ENCODE data around the gene CYP2A6. TPM values are rescaled to one million over a fixed set of nuclear protein-coding genes. Genes with fewer than 3 reads are reported as not detected.
"Not testable (repeated sequence)": the region's sequence is repeated elsewhere in the genome, so short reads cannot be mapped to it uniquely, and the experiment has no call there.

CYP2A6 gene
- total RNA-seq, 2 donors from 2014 or later, result not detected

GRCh38 chr19:40811478-40812341, 38.5 kb downstream of the CYP2A6 start:
- H3K27ac Mint-ChIP-seq, result peak overlapping the region; percentile 78
- Histone ChIP-seq H3K27ac (ENCODE audit: low read depth, low read length) (no peak overlapping the region), H3K4me3 (ENCODE audit: low read length) (peak overlapping the region; percentile 69), H3K9ac (ENCODE audit: extremely low read depth, low read length, poor library complexity, severe bottlenecking) (no peak overlapping the region), H3K9me3 (ENCODE audit: control insufficient read depth, low read length) (no peaks in the 10 kb centered on the region), H3K36me3 (ENCODE audit: control insufficient read depth, insufficient read depth, low read length) (peaks cover 29% of the 10 kb centered on the region), H3K27me3 (ENCODE audit: control insufficient read depth, insufficient read depth, low read length, poor library complexity, severe bottlenecking) (no peaks in the 10 kb centered on the region), H3K4me1 (ENCODE audit: control insufficient read depth, insufficient read depth, low read length) (no peaks in the 10 kb centered on the region)
- DNase-seq, result peak; percentile 74
- 14 to 41% methylated on average over 6 to 27 of the region's 35 CpGs for WGBS, 2 experiments (ENCODE audit: insufficient coverage in 1 of 2, insufficient read length in 1 of 2)
- H3K4me3 Mint-ChIP-seq, result peak overlapping the region; percentile 67
- peaks cover 46% of the 10 kb centered on the region for H3K27me3 Mint-ChIP-seq (ENCODE audit: insufficient read depth)
- peaks cover 22% of the 10 kb centered on the region for H3K4me1 Mint-ChIP-seq
- no peaks in the 10 kb centered on the region for H3K9me3 Mint-ChIP-seq
- peaks cover 18% of the 10 kb centered on the region for H3K36me3 Mint-ChIP-seq (ENCODE audit: low read depth)
- peak; percentile 20 for TF ChIP-seq CTCF (conservative IDR thresholded peaks at IDR 0.05)

DNA sequence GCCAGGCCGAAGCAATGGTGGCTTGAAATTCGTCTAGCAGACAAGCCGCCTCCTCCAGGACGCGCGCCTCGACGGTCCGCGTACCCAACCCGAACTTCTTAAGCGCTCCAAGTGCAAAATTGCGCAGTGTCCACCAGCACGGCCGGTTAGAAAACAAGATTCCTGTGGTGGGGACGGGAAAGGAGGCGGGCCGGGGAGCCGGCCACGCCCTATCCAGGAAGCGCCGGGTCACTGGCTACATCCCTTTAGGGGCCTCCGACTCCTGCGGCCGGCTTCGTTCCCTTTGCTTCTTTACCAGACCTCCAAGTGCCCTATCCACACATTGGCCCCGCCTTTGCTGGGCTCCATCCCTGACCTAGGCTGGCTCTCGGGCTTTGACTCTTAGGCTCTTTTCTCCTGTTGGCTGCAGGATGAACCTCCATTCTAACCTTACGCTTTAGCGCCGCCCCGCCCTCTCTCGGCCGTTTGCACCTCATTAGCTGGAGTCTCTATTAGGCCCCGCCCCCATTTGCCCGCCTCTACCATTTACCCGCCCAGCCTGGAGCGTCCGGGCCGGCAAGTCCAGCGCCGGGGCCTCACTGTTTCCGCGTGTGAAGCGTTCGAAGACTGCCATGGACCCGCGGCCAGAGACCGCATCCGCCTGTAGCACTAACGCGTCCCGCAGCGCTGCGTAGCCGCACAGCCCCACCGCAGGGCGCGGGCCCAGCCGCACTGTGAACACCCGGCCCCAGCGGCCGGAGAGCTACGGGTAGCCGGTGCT, 39.4 kb downstream of the CYP2A6 start:
- H3K4me1 Mint-ChIP-seq, result peaks cover 29% of the 10 kb centered on the region
- peak; percentile 28 for TF ChIP-seq CTCF (conservative IDR thresholded peaks at IDR 0.05)
- peaks cover 19% of the 10 kb centered on the region for H3K36me3 Mint-ChIP-seq (ENCODE audit: low read depth)
- H3K9ac ChIP-seq (ENCODE audit: extremely low read depth, low read length, poor library complexity, severe bottlenecking), result peak overlapping the region; percentile 34
- peak overlapping the region; percentile 38 for H3K27ac ChIP-seq (ENCODE audit: low read depth, low read length)
- peak; percentile 94 for DNase-seq
- WGBS, 2 experiments (ENCODE audit: insufficient coverage in 1 of 2, insufficient read length in 1 of 2), result 3 to 4% methylated on average over 16 to 28 of the region's 65 CpGs
- H3K27me3 ChIP-seq (ENCODE audit: control insufficient read depth, insufficient read depth, low read length, poor library complexity, severe bottlenecking); H3K4me1 ChIP-seq (ENCODE audit: control insufficient read depth, insufficient read depth, low read length); H3K9me3 ChIP-seq (ENCODE audit: control insufficient read depth, low read length); H3K9me3 Mint-ChIP-seq: not testable (repeated sequence)
- H3K36me3 ChIP-seq (ENCODE audit: control insufficient read depth, insufficient read depth, low read length), result peaks cover 34% of the 10 kb centered on the region
- peak overlapping the region; percentile 98 for H3K27ac Mint-ChIP-seq
- peak overlapping the region; percentile 67 for H3K4me3 Mint-ChIP-seq
- peaks cover 39% of the 10 kb centered on the region for H3K27me3 Mint-ChIP-seq (ENCODE audit: insufficient read depth)
- peak overlapping the region; percentile 69 for H3K4me3 ChIP-seq (ENCODE audit: low read length)

DNA sequence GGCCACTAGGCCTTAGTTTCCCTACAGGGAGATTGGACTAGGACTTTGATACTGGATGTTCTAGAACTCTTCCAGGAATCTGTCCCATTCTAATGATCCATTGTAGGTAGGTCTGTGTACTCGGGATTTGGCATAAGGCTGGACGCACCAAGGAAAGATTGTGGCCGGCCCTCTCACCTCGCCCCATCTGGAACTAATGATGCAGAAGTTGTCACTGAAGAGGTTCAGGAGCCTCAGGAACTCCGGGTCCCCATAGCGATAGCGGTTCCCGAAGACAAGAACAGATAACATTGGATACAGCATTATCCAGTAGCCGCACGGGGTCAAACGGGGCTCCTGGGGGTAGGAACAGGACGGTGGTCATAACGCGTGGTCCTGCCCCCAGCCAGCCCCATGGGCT, 40.1 kb downstream of the CYP2A6 start:
- no peaks in the 10 kb centered on the region for H3K27me3 ChIP-seq (ENCODE audit: control insufficient read depth, insufficient read depth, low read length, poor library complexity, severe bottlenecking)
- H3K9ac ChIP-seq (ENCODE audit: extremely low read depth, low read length, poor library complexity, severe bottlenecking), result peak overlapping the region; percentile 34
- peaks cover 41% of the 10 kb centered on the region for H3K36me3 ChIP-seq (ENCODE audit: control insufficient read depth, insufficient read depth, low read length)
- peak overlapping the region; percentile 69 for H3K4me3 ChIP-seq (ENCODE audit: low read length)
- Mint-ChIP-seq H3K9me3 (no peaks in the 10 kb centered on the region), H3K36me3 (ENCODE audit: low read depth) (peaks cover 21% of the 10 kb centered on the region), H3K27ac (peak overlapping the region; percentile 98), H3K4me1 (peaks cover 31% of the 10 kb centered on the region), H3K27me3 (ENCODE audit: insufficient read depth) (peaks cover 33% of the 10 kb centered on the region), H3K4me3 (peak overlapping the region; percentile 67)
- no peaks in the 10 kb centered on the region for H3K4me1 ChIP-seq (ENCODE audit: control insufficient read depth, insufficient read depth, low read length)
- H3K9me3 ChIP-seq (ENCODE audit: control insufficient read depth, low read length), result no peaks in the 10 kb centered on the region
- no peak for TF ChIP-seq CTCF (conservative IDR thresholded peaks at IDR 0.05)
- H3K27ac ChIP-seq (ENCODE audit: low read depth, low read length), result peak overlapping the region; percentile 30
- peak; percentile 60 for DNase-seq
- WGBS, 2 experiments (ENCODE audit: insufficient coverage in 1 of 2, insufficient read length in 1 of 2), result 85 to 100% methylated on average over 4 to 10 of the region's 14 CpGs
